GM23338 (cell line): ENCODE measurements around the gene SCNN1B.

Source experiments
- CREB1 ChIP-seq: fragments of 250-450 bp; sonication (Bioruptor Pico); IDR thresholded peaks from 2 replicates; pipeline ENCODE4 v1.5.0; 2020; ENCODE audit warnings: low read depth, mild to moderate bottlenecking, moderate library complexity
- EZH2 ChIP-seq: fragments of 200-600 bp; sonication (generic); IDR thresholded peaks from one replicate; pipeline ENCODE4 v1.8.0; 2017; ENCODE audit warnings: antibody characterized with exemption, mild to moderate bottlenecking, low read depth; ENCODE audit not compliant: unreplicated experiment
- EZH2phosphoT487 ChIP-seq: fragments of 200-600 bp; sonication (generic); IDR thresholded peaks from one replicate; pipeline ENCODE4 v1.8.1; 2018; ENCODE audit warnings: antibody characterized with exemption; ENCODE audit not compliant: unreplicated experiment
- JUNB ChIP-seq: IDR thresholded peaks from one replicate; pipeline ENCODE4 v1.6.1; 2016; ENCODE audit warnings: antibody characterized with exemption; ENCODE audit not compliant: unreplicated experiment
- NANOG ChIP-seq: IDR thresholded peaks from 2 replicates; pipeline ENCODE4 v1.6.1; 2016; ENCODE audit warnings: antibody characterized with exemption, borderline replicate concordance
- POLR2AphosphoS5 ChIP-seq: IDR thresholded peaks from 2 replicates; pipeline ENCODE4 v1.6.1; 2016; ENCODE audit warnings: antibody characterized with exemption, low read depth
- STAT1 ChIP-seq: IDR thresholded peaks from one replicate; pipeline ENCODE4 v1.6.1; 2016; ENCODE audit warnings: antibody characterized with exemption; ENCODE audit not compliant: unreplicated experiment
- ZNF114 ChIP-seq: fragments of 250-450 bp; sonication (Bioruptor Pico); IDR thresholded peaks from 2 replicates; pipeline ENCODE4 v1.5.0; 2020; ENCODE audit warnings: mild to moderate bottlenecking, moderate library complexity
- ZNF331 ChIP-seq: fragments of 250-450 bp; sonication (Bioruptor Pico); IDR thresholded peaks from 2 replicates; pipeline ENCODE4 v1.5.0; 2020; ENCODE audit warnings: low read depth, mild to moderate bottlenecking, moderate library complexity
- TF ChIP-seq, protein P1 (sequence below), 2 experiments: fragments of 200-600 bp in 1 of 2; sonication (generic) in 1 of 2; conservative IDR thresholded peaks; 2 replicates each; pipeline versions ENCODE4 v1.5.1 to v1.6.1; 2016 to 2017; ENCODE audit warnings: antibody characterized with exemption in 2 of 2, low read depth in 2 of 2, mild to moderate bottlenecking in 2 of 2, moderate library complexity in 1 of 2
- TF ChIP-seq, protein P2 (sequence below): IDR thresholded peaks from one replicate; pipeline ENCODE4 v1.6.1; 2018; ENCODE audit warnings: antibody characterized with exemption; ENCODE audit not compliant: unreplicated experiment
- TF ChIP-seq, protein P3 (sequence below): fragments of 250-450 bp; sonication (Bioruptor Pico); IDR thresholded peaks from 2 replicates; pipeline ENCODE4 v1.5.0; 2020; ENCODE audit warnings: mild to moderate bottlenecking, moderate library complexity
- TF ChIP-seq, protein P4 (sequence below): IDR thresholded peaks from 2 replicates; pipeline ENCODE4 v1.6.1; 2016; ENCODE audit warnings: antibody characterized with exemption

DNA sequence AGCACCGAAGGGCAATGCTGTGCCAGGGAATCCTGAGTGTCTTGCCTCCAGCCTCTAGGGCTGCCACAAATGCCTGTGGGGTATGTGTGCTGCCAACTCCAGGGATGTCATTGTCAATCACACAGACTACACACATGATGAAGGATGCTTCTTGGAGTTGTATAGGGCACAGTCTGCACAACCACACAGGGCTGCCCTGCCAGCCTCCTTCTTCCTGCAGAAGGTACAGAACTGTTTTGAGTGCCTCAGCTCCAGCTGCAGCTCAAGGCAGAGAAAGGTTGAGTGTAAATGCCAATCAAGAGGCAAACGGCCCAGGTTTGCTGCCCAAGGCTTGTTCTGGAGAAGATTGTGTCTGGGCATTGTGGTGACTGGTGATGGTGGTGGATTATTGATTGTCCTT lies 15.6 kb downstream of the SCNN1B start:
- TF ChIP-seq EZH2phosphoT487 = no peak
- no peak for TF ChIP-seq EZH2
- TF ChIP-seq, protein P1, sequence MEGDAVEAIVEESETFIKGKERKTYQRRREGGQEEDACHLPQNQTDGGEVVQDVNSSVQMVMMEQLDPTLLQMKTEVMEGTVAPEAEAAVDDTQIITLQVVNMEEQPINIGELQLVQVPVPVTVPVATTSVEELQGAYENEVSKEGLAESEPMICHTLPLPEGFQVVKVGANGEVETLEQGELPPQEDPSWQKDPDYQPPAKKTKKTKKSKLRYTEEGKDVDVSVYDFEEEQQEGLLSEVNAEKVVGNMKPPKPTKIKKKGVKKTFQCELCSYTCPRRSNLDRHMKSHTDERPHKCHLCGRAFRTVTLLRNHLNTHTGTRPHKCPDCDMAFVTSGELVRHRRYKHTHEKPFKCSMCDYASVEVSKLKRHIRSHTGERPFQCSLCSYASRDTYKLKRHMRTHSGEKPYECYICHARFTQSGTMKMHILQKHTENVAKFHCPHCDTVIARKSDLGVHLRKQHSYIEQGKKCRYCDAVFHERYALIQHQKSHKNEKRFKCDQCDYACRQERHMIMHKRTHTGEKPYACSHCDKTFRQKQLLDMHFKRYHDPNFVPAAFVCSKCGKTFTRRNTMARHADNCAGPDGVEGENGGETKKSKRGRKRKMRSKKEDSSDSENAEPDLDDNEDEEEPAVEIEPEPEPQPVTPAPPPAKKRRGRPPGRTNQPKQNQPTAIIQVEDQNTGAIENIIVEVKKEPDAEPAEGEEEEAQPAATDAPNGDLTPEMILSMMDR (conservative IDR thresholded peaks at IDR 0.05; ENCODE audit: low read depth in 2 of 2) = no peak
- no peak for TF ChIP-seq ZNF331 (CRISPR knock-in tag)
- TF ChIP-seq, protein P2, sequence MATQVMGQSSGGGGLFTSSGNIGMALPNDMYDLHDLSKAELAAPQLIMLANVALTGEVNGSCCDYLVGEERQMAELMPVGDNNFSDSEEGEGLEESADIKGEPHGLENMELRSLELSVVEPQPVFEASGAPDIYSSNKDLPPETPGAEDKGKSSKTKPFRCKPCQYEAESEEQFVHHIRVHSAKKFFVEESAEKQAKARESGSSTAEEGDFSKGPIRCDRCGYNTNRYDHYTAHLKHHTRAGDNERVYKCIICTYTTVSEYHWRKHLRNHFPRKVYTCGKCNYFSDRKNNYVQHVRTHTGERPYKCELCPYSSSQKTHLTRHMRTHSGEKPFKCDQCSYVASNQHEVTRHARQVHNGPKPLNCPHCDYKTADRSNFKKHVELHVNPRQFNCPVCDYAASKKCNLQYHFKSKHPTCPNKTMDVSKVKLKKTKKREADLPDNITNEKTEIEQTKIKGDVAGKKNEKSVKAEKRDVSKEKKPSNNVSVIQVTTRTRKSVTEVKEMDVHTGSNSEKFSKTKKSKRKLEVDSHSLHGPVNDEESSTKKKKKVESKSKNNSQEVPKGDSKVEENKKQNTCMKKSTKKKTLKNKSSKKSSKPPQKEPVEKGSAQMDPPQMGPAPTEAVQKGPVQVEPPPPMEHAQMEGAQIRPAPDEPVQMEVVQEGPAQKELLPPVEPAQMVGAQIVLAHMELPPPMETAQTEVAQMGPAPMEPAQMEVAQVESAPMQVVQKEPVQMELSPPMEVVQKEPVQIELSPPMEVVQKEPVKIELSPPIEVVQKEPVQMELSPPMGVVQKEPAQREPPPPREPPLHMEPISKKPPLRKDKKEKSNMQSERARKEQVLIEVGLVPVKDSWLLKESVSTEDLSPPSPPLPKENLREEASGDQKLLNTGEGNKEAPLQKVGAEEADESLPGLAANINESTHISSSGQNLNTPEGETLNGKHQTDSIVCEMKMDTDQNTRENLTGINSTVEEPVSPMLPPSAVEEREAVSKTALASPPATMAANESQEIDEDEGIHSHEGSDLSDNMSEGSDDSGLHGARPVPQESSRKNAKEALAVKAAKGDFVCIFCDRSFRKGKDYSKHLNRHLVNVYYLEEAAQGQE = no peak
- no peak for TF ChIP-seq POLR2AphosphoS5
- no peak for TF ChIP-seq CREB1 (CRISPR knock-in tag)
- no peak for TF ChIP-seq JUNB
- no peak for TF ChIP-seq ZNF114 (CRISPR knock-in tag)
- TF ChIP-seq STAT1 = no peak
- TF ChIP-seq, protein P3, sequence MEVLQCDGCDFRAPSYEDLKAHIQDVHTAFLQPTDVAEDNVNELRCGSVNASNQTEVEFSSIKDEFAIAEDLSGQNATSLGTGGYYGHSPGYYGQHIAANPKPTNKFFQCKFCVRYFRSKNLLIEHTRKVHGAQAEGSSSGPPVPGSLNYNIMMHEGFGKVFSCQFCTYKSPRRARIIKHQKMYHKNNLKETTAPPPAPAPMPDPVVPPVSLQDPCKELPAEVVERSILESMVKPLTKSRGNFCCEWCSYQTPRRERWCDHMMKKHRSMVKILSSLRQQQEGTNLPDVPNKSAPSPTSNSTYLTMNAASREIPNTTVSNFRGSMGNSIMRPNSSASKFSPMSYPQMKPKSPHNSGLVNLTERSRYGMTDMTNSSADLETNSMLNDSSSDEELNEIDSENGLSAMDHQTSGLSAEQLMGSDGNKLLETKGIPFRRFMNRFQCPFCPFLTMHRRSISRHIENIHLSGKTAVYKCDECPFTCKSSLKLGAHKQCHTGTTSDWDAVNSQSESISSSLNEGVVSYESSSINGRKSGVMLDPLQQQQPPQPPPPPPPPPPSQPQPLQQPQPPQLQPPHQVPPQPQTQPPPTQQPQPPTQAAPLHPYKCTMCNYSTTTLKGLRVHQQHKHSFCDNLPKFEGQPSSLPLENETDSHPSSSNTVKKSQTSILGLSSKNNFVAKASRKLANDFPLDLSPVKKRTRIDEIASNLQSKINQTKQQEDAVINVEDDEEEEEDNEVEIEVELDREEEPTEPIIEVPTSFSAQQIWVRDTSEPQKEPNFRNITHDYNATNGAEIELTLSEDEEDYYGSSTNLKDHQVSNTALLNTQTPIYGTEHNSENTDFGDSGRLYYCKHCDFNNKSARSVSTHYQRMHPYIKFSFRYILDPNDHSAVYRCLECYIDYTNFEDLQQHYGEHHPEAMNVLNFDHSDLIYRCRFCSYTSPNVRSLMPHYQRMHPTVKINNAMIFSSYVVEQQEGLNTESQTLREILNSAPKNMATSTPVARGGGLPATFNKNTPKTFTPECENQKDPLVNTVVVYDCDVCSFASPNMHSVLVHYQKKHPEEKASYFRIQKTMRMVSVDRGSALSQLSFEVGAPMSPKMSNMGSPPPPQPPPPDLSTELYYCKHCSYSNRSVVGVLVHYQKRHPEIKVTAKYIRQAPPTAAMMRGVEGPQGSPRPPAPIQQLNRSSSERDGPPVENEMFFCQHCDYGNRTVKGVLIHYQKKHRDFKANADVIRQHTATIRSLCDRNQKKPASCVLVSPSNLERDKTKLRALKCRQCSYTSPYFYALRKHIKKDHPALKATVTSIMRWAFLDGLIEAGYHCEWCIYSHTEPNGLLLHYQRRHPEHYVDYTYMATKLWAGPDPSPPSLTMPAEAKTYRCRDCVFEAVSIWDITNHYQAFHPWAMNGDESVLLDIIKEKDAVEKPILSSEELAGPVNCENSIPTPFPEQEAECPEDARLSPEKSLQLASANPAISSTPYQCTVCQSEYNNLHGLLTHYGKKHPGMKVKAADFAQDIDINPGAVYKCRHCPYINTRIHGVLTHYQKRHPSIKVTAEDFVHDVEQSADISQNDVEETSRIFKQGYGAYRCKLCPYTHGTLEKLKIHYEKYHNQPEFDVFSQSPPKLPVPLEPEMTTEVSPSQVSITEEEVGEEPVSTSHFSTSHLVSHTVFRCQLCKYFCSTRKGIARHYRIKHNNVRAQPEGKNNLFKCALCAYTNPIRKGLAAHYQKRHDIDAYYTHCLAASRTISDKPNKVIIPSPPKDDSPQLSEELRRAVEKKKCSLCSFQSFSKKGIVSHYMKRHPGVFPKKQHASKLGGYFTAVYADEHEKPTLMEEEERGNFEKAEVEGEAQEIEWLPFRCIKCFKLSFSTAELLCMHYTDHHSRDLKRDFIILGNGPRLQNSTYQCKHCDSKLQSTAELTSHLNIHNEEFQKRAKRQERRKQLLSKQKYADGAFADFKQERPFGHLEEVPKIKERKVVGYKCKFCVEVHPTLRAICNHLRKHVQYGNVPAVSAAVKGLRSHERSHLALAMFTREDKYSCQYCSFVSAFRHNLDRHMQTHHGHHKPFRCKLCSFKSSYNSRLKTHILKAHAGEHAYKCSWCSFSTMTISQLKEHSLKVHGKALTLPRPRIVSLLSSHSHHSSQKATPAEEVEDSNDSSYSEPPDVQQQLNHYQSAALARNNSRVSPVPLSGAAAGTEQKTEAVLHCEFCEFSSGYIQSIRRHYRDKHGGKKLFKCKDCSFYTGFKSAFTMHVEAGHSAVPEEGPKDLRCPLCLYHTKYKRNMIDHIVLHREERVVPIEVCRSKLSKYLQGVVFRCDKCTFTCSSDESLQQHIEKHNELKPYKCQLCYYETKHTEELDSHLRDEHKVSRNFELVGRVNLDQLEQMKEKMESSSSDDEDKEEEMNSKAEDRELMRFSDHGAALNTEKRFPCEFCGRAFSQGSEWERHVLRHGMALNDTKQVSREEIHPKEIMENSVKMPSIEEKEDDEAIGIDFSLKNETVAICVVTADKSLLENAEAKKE (CRISPR knock-in tag) = no peak
- TF ChIP-seq, protein P4, sequence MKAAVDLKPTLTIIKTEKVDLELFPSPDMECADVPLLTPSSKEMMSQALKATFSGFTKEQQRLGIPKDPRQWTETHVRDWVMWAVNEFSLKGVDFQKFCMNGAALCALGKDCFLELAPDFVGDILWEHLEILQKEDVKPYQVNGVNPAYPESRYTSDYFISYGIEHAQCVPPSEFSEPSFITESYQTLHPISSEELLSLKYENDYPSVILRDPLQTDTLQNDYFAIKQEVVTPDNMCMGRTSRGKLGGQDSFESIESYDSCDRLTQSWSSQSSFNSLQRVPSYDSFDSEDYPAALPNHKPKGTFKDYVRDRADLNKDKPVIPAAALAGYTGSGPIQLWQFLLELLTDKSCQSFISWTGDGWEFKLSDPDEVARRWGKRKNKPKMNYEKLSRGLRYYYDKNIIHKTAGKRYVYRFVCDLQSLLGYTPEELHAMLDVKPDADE = no peak
- TF ChIP-seq NANOG = no peak
